HG03378 (cell line): Measurements from ENCODE around the gene MEGF11.
"Not testable (repeated sequence)": the region's sequence is repeated elsewhere in the genome, so short reads cannot be mapped to it uniquely, and the experiment has no call there.

Experiments used
- ATAC-seq: cut with Tn5 transposase; IDR thresholded peaks from one replicate; pipeline ENCODE4 v1.9.1; 2021; ENCODE audit warnings: mild to moderate bottlenecking, moderate library complexity; ENCODE audit not compliant: unreplicated experiment

MEGF11 gene

GRCh38 chr15:65986416-65986815, 267.1 kb downstream of the MEGF11 start:
- ATAC-seq: no peak

- no peak for ATAC-seq
Observed at GRCh38 chr15:65985387-65985786, 268.2 kb downstream of the MEGF11 start.

- ATAC-seq: no peak
Observed at GRCh38 chr15:65982627-65983322, 270.8 kb downstream of the MEGF11 start.

GRCh38 chr15:65981837-65982626, 271.5 kb downstream of the MEGF11 start:
- ATAC-seq: no peak

- ATAC-seq: no peak
Observed at GRCh38 chr15:65980824-65981456, 272.6 kb downstream of the MEGF11 start.

GRCh38 chr15:65979837-65980236, 273.7 kb downstream of the MEGF11 start:
- ATAC-seq: no peak

- ATAC-seq: no peak
Observed at GRCh38 chr15:65979316-65979715, 274.2 kb downstream of the MEGF11 start.

GRCh38 chr15:65978110-65978509, 275.4 kb downstream of the MEGF11 start:
- no peak for ATAC-seq

GRCh38 chr15:65976196-65976595, 277.4 kb downstream of the MEGF11 start:
- ATAC-seq: not testable (repeated sequence)

- ATAC-seq: no peak
Observed at GRCh38 chr15:65971741-65971995, 281.9 kb downstream of the MEGF11 start.

GRCh38 chr15:65970937-65971740, 282.4 kb downstream of the MEGF11 start:
- no peak for ATAC-seq

GRCh38 chr15:65969865-65970816, 283.4 kb downstream of the MEGF11 start:
- no peak for ATAC-seq

- ATAC-seq: no peak
Observed at GRCh38 chr15:65968511-65968910, 285.0 kb downstream of the MEGF11 start.

- no peak for ATAC-seq
Observed at GRCh38 chr15:65964792-65965433, 288.6 kb downstream of the MEGF11 start.

GRCh38 chr15:65963911-65964482, 289.6 kb downstream of the MEGF11 start:
- ATAC-seq: no peak

- ATAC-seq: no peak
Observed at GRCh38 chr15:65963358-65963757, 290.2 kb downstream of the MEGF11 start.

GRCh38 chr15:65962187-65962586, 291.4 kb downstream of the MEGF11 start:
- ATAC-seq: no peak

- no peak for ATAC-seq
Observed at GRCh38 chr15:65960586-65960985, 293.0 kb downstream of the MEGF11 start.

- no peak for ATAC-seq
Observed at GRCh38 chr15:65958835-65959234, 294.7 kb downstream of the MEGF11 start.
